Testis (tissue), 3 donors: Measurements from ENCODE around the gene PRKCI. TPM values are rescaled to one million over a fixed set of nuclear protein-coding genes. Genes with fewer than 3 reads are reported as not detected.

ENCODE experiments used
- DNase-seq: peaks from one replicate; pipeline ENCODE4 v3.0.0-alpha.2; 2019
- H3K27ac ChIP-seq, 2 donors: fragments of 200-600 bp; sonication (generic); one replicate each; pipeline ENCODE4 v1.5.1; 2019
- H3K27me3 ChIP-seq: fragments of 200-600 bp; sonication (generic); one replicate; pipeline ENCODE4 v1.5.1; 2019
- H3K36me3 ChIP-seq: fragments of 200-600 bp; sonication (generic); one replicate; pipeline ENCODE4 v1.5.1; 2017; ENCODE audit warnings: low read depth; ENCODE audit errors: missing control alignments
- H3K4me1 ChIP-seq: fragments of 200-600 bp; sonication (generic); one replicate; pipeline ENCODE4 v1.5.1; 2019
- H3K4me3 ChIP-seq, 2 donors: fragments of 200-600 bp; sonication (generic); one replicate each; pipeline ENCODE4 v1.5.1; 2017 to 2019
- H3K9me3 ChIP-seq: fragments of 200-600 bp; sonication (generic); one replicate; pipeline ENCODE4 v1.5.1; 2017
- CTCF ChIP-seq, 3 experiments: fragments of 450-650 bp in 2 of 3; fragments of 200-600 bp in 1 of 3; sonication (generic) in 1 of 3; IDR thresholded peaks; one replicate each; pipeline ENCODE4 v1.5.1; 2016 to 2019; ENCODE audit warnings: antibody characterized with exemption in 3 of 3, mild to moderate bottlenecking in 2 of 3, moderate library complexity in 1 of 3
- POLR2A ChIP-seq: fragments of 450-650 bp; IDR thresholded peaks from one replicate; pipeline ENCODE4 v1.6.1; 2017; ENCODE audit warnings: antibody characterized with exemption, mild to moderate bottlenecking, moderate library complexity
- WGBS, 2 donors: methylation state at CpG; one replicate each; pipeline ENCODE4 v1.1.5; 2018; 5-methylcytosine and 5-hydroxymethylcytosine counted together
- intact Hi-C: fragments of 100-400 bp; cut with DNase I; formaldehyde crosslinking; loops from one replicate; pipeline ENCODE4 v1.15.1; 2023; ENCODE audit warnings: low total_unique reads
- polyA plus RNA-seq: library from polyadenylated mRNA; stranded (reverse); fragments of 350-450 nt; fragmentation: Illumina TruSeq; extraction: RNeasy Lipid Tissue Mini Kit (QIAGEN cat#74804); gene quantifications from one replicate; pipeline ENCODE4 v1.2.3, GENCODE V29; 2014; ENCODE audit warnings: low read depth, low replicate concordance; ENCODE audit not compliant: insufficient read depth
- total RNA-seq, 2 donors: library from RNA; depleted of rRNA; stranded (reverse); fragments of >200 nt; gene quantifications; one replicate each; pipeline ENCODE4 v1.2.3, GENCODE V29; 2016

The PRKCI gene
- total and polyA plus RNA-seq, 3 donors from 2014 or later, result 25.6 to 100 (median 96.5) TPM

- DNase-seq, result no peak
- WGBS, 2 donors, result 65 to 77% methylated on average over 3 of the region's 3 CpGs
- no peak for TF ChIP-seq POLR2A
- TF ChIP-seq CTCF (IDR thresholded peaks at IDR 0.05), result no peak
- Histone ChIP-seq H3K27ac (no peak overlapping the region), H3K36me3 (no peaks in the 10 kb centered on the region), H3K9me3 (no peaks in the 10 kb centered on the region), H3K4me1 (no peaks in the 10 kb centered on the region), H3K27me3 (no peaks in the 10 kb centered on the region), H3K4me3 (no peak overlapping the region)
- intact Hi-C loops, result no loop called here
Observed at GRCh38 chr3:170301405-170301804, 79.2 kb downstream of the PRKCI start.

- Histone ChIP-seq H3K36me3 (no peaks in the 10 kb centered on the region), H3K27ac (no peak overlapping the region), H3K9me3 (no peaks in the 10 kb centered on the region), H3K27me3 (no peaks in the 10 kb centered on the region), H3K4me1 (no peaks in the 10 kb centered on the region), H3K4me3 (no peak overlapping the region)
- DNase-seq, result no peak
- TF ChIP-seq POLR2A, result no peak
- no peak for TF ChIP-seq CTCF (IDR thresholded peaks at IDR 0.05)
- 95 to 96% methylated on average over 1 of the region's 1 CpG for WGBS, 2 donors
- intact Hi-C loops, result no loop called here
Observed at GRCh38 chr3:170302008-170302407, 79.8 kb downstream of the PRKCI start.

- Histone ChIP-seq H3K4me3 (no peak overlapping the region), H3K4me1 (no peaks in the 10 kb centered on the region), H3K27ac (no peak overlapping the region), H3K9me3 (no peaks in the 10 kb centered on the region), H3K27me3 (no peaks in the 10 kb centered on the region), H3K36me3 (no peaks in the 10 kb centered on the region)
- 89 to 91% methylated on average over 2 of the region's 2 CpGs for WGBS, 2 donors
- intact Hi-C loops, result no loop called here
- no peak for TF ChIP-seq POLR2A
- no peak for TF ChIP-seq CTCF (IDR thresholded peaks at IDR 0.05)
- DNase-seq, result no peak
Observed at GRCh38 chr3:170306015-170306414, 83.8 kb downstream of the PRKCI start.

GRCh38 chr3:170307671-170308405 lies 85.6 kb downstream of the PRKCI start:
- Histone ChIP-seq H3K9me3 (no peaks in the 10 kb centered on the region), H3K4me1 (no peaks in the 10 kb centered on the region), H3K36me3 (no peaks in the 10 kb centered on the region), H3K27me3 (no peaks in the 10 kb centered on the region), H3K27ac (no peak overlapping the region), H3K4me3 (no peak overlapping the region)
- DNase-seq, result no peak
- 90 to 92% methylated on average over 11 of the region's 11 CpGs for whole genome bisulfite sequencing, 2 donors
- intact Hi-C loops, result no loop called here
- TF ChIP-seq POLR2A, result no peak
- TF ChIP-seq CTCF (IDR thresholded peaks at IDR 0.05), result no peak

GRCh38 chr3:170309046-170309445 lies 86.8 kb downstream of the PRKCI start:
- Histone ChIP-seq H3K27me3 (no peaks in the 10 kb centered on the region), H3K36me3 (no peaks in the 10 kb centered on the region), H3K27ac (no peak overlapping the region), H3K4me3 (no peak overlapping the region), H3K9me3 (no peaks in the 10 kb centered on the region), H3K4me1 (no peaks in the 10 kb centered on the region)
- no peak for DNase-seq
- TF ChIP-seq POLR2A (no peak), CTCF (IDR thresholded peaks at IDR 0.05) (no peak)
- intact Hi-C loops, result no loop called here
- 47 to 62% methylated on average over 1 of the region's 1 CpG for WGBS, 2 donors
